ENCODE measurements around the gene ALDH18A1.

ALDH18A1 gene

GRCh38 chr10:95656291-95657164, at the start of gene ALDH18A1:
Gene ALDH18A1, minus strand, starts transcription at chr10:95656711. Its CDS starts 3,334 bp downstream, at chr10:95653377.
- Histone ChIP-seq H3K9me3 (ENCODE audit: low read depth, low read length) (no peaks in the 10 kb centered on the region), H3K4me3 (peak within 1 kb of the TSS; percentile 82), H3K36me3 (ENCODE audit: insufficient read depth, low read length) (peaks cover 18% of the 10 kb centered on the region), H3K9ac (ENCODE audit: insufficient read length) (peak within 1 kb of the TSS; percentile 73), H3K27ac (no peak within 1 kb of the TSS)
- DNase-seq (ENCODE audit: low read depth, low spot score): peak; percentile 14
- TF ChIP-seq POLR2AphosphoS5 (IDR thresholded peaks at IDR 0.05; ENCODE audit: borderline replicate concordance, low read depth, low read length): peak; percentile 77; the same call in 1 of the 2 replicates
- no peak for TF ChIP-seq EZH2 (IDR thresholded peaks at IDR 0.05)

DNA sequence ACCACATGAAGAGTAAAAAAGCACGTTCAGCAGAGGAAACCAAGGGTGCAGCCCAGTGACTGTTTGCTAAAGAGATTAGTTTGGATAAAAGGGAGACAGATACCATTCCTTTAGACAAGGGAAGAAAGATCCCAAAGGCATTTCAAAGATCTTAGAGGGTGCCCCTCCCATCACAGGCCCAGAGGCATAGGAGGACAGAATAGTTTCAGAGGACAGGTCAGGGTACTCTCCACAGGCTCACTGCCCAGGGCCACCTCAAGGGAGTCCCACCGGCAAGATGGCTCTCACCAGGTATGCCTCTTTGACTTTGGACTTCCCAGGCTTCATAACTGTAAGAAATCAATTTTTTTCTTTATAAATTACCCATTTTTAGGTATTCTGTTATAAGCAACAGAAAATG, 41.9 kb upstream of the ALDH18A1 start:
- H3K9ac ChIP-seq (ENCODE audit: insufficient read length): no peak overlapping the region
- no peak overlapping the region for H3K27ac ChIP-seq
- H3K9me3 ChIP-seq (ENCODE audit: low read depth, low read length): no peaks in the 10 kb centered on the region
- no peak overlapping the region for H3K4me3 ChIP-seq
- TF ChIP-seq FOXP2 (optimal IDR thresholded peaks at IDR 0.05; ENCODE audit: control extremely low read depth, extremely low read length, insufficient read depth): no peak
- TF ChIP-seq POLR2AphosphoS5 (IDR thresholded peaks at IDR 0.05; ENCODE audit: borderline replicate concordance, low read depth, low read length): no peak
- TF ChIP-seq EZH2 (IDR thresholded peaks at IDR 0.05): no peak
- no peaks in the 10 kb centered on the region for H3K36me3 ChIP-seq (ENCODE audit: insufficient read depth, low read length)
- DNase-seq (ENCODE audit: low read depth, low spot score): no peak

GRCh38 chr10:95697429-95697828, 40.9 kb upstream of the ALDH18A1 start:
- TF ChIP-seq POLR2AphosphoS5 (IDR thresholded peaks at IDR 0.05; ENCODE audit: borderline replicate concordance, low read depth, low read length) (no peak), FOXP2 (optimal IDR thresholded peaks at IDR 0.05; ENCODE audit: control extremely low read depth, extremely low read length, insufficient read depth) (no peak), EZH2 (IDR thresholded peaks at IDR 0.05) (no peak)
- Histone ChIP-seq H3K36me3 (ENCODE audit: insufficient read depth, low read length) (no peaks in the 10 kb centered on the region), H3K9me3 (ENCODE audit: low read depth, low read length) (no peaks in the 10 kb centered on the region), H3K9ac (ENCODE audit: insufficient read length) (no peak overlapping the region), H3K27ac (no peak overlapping the region), H3K4me3 (no peak overlapping the region)
- DNase-seq (ENCODE audit: low read depth, low spot score): no peak

DNA sequence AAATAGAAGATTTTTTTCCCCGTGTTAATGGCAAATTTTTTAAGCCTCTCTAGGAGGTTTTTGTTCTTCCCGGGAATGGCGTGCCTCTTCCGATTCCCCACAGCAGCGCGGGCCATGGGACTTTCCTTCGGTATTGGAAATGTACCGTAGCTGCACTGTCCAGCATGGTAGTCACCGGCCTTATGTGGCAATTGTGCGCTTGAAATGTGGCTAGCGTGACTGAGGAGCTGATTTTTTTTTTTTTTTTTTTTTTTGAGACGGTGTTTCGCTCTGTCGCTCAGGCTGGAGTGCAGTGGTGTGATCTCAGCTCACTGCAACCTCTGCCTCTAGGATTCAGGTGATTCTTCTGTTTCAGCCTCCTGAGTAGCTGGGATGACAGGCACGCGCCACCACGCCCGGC, 38.2 kb upstream of the ALDH18A1 start:
- Histone ChIP-seq H3K36me3 (ENCODE audit: insufficient read depth, low read length) (no peaks in the 10 kb centered on the region), H3K9ac (ENCODE audit: insufficient read length) (no peak overlapping the region), H3K27ac (no peak overlapping the region), H3K4me3 (no peak overlapping the region; the same call in 1 of the 2 replicates), H3K9me3 (ENCODE audit: low read depth, low read length) (no peaks in the 10 kb centered on the region)
- no peak for TF ChIP-seq EZH2 (IDR thresholded peaks at IDR 0.05)
- TF ChIP-seq POLR2AphosphoS5 (IDR thresholded peaks at IDR 0.05; ENCODE audit: borderline replicate concordance, low read depth, low read length): no peak
- no peak for TF ChIP-seq FOXP2 (optimal IDR thresholded peaks at IDR 0.05; ENCODE audit: control extremely low read depth, extremely low read length, insufficient read depth)
- DNase-seq (ENCODE audit: low read depth, low spot score): no peak

- Histone ChIP-seq H3K27ac (no peak within 1 kb of the TSS), H3K4me3 (peak within 1 kb of the TSS; percentile 87), H3K9ac (ENCODE audit: insufficient read length) (peak within 1 kb of the TSS; percentile 84), H3K36me3 (ENCODE audit: insufficient read depth, low read length) (peaks cover 4% of the 10 kb centered on the region; the same call in 1 of the 2 replicates), H3K9me3 (ENCODE audit: low read depth, low read length) (no peaks in the 10 kb centered on the region)
- no peak for TF ChIP-seq FOXP2 (optimal IDR thresholded peaks at IDR 0.05; ENCODE audit: control extremely low read depth, extremely low read length, insufficient read depth)
- TF ChIP-seq POLR2AphosphoS5 (IDR thresholded peaks at IDR 0.05; ENCODE audit: borderline replicate concordance, low read depth, low read length): peak; percentile 83
- DNase-seq (ENCODE audit: low read depth, low spot score): peak; percentile 83
These were observed 37.4 kb upstream of the ALDH18A1 start, which contains the start of gene TCTN3 for GRCh38 chr10:95693668-95694534. Gene TCTN3, minus strand, starts transcription at chr10:95693927. Its CDS starts 28 bp downstream, at chr10:95693899.

- H3K27ac ChIP-seq: no peak overlapping the region
- TF ChIP-seq EZH2 (IDR thresholded peaks at IDR 0.05) (no peak), POLR2AphosphoS5 (IDR thresholded peaks at IDR 0.05; ENCODE audit: borderline replicate concordance, low read depth, low read length) (no peak), FOXP2 (optimal IDR thresholded peaks at IDR 0.05; ENCODE audit: control extremely low read depth, extremely low read length, insufficient read depth) (no peak)
- H3K9ac ChIP-seq (ENCODE audit: insufficient read length): peak overlapping the region; percentile 84
- no peaks in the 10 kb centered on the region for H3K9me3 ChIP-seq (ENCODE audit: low read depth, low read length)
- DNase-seq (ENCODE audit: low read depth, low spot score): no peak
- peaks cover 4% of the 10 kb centered on the region; the same call in 1 of the 2 replicates for H3K36me3 ChIP-seq (ENCODE audit: insufficient read depth, low read length)
- peak overlapping the region; percentile 87 for H3K4me3 ChIP-seq
These were observed 36.7 kb upstream of the ALDH18A1 start for GRCh38 chr10:95693071-95693667.

DNA sequence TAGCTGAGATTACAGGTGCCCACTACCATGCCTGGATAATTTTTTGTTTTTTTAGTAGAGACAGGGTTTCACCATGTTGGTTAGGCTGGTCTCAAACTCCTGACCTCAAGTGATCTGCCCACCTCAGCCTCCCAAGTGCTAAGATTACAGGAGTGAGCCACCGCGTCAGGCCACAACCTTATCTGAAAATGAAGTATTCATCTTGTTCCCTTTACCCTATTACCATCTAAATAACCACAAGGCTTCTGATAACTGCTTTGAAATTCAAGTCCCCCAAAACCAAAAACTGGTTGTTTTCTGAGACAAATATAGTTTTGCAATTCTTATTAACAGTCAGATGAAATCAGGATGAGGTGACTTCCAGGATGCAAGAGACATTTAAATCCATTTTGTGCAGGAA, 34.8 kb upstream of the ALDH18A1 start:
- H3K27ac ChIP-seq: no peak overlapping the region
- H3K9me3 ChIP-seq (ENCODE audit: low read depth, low read length): no peaks in the 10 kb centered on the region
- H3K4me3 ChIP-seq: no peak overlapping the region
- no peak overlapping the region for H3K9ac ChIP-seq (ENCODE audit: insufficient read length)
- TF ChIP-seq POLR2AphosphoS5 (IDR thresholded peaks at IDR 0.05; ENCODE audit: borderline replicate concordance, low read depth, low read length) (no peak), EZH2 (IDR thresholded peaks at IDR 0.05) (no peak), FOXP2 (optimal IDR thresholded peaks at IDR 0.05; ENCODE audit: control extremely low read depth, extremely low read length, insufficient read depth) (no peak)
- no peak for DNase-seq (ENCODE audit: low read depth, low spot score)
- peaks cover 12% of the 10 kb centered on the region; the same call in 1 of the 2 replicates for H3K36me3 ChIP-seq (ENCODE audit: insufficient read depth, low read length)

Measured in SK-N-MC (cell line).